ENCODE results near the gene CSF3R. TPM values are rescaled to one million over a fixed set of nuclear protein-coding genes. Genes with fewer than 3 reads are reported as not detected.

The CSF3R gene
- total RNA-seq, 1 donor, result not detected

GRCh38 chr1:36520771-36521420 is 38.2 kb upstream of the CSF3R start:
- no peak for DNase-seq (ENCODE audit: low read depth)
- H3K4me3 ChIP-seq (ENCODE audit: low read depth, low read length), result no peak overlapping the region
- no peak for TF ChIP-seq CTCF (IDR thresholded peaks at IDR 0.05; ENCODE audit: insufficient read depth, low read depth, low read length)

DNA sequence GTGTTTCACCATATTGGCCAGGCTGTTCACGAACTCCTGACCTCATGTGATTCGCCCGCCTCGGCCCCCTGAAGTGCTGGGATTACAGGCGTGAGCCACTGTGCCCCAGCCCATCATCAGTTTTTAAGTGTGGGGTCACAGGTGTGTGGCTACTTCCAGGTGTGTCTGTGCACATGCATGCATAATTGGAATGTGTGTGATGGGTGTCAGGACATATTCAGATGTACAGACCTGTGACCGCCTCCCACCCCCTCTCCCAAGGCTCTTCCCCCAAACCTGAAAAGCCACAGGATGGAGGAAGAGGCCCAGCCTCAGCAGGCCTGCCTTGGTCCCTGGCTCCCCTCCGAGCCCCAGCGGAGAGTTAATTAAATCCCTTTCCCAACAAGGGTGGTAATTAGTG is 37.3 kb upstream of the CSF3R start:
- DNase-seq (ENCODE audit: low read depth), result no peak
- H3K4me3 ChIP-seq (ENCODE audit: low read depth, low read length), result no peak overlapping the region
- no peak for TF ChIP-seq CTCF (IDR thresholded peaks at IDR 0.05; ENCODE audit: insufficient read depth, low read depth, low read length)

DNA sequence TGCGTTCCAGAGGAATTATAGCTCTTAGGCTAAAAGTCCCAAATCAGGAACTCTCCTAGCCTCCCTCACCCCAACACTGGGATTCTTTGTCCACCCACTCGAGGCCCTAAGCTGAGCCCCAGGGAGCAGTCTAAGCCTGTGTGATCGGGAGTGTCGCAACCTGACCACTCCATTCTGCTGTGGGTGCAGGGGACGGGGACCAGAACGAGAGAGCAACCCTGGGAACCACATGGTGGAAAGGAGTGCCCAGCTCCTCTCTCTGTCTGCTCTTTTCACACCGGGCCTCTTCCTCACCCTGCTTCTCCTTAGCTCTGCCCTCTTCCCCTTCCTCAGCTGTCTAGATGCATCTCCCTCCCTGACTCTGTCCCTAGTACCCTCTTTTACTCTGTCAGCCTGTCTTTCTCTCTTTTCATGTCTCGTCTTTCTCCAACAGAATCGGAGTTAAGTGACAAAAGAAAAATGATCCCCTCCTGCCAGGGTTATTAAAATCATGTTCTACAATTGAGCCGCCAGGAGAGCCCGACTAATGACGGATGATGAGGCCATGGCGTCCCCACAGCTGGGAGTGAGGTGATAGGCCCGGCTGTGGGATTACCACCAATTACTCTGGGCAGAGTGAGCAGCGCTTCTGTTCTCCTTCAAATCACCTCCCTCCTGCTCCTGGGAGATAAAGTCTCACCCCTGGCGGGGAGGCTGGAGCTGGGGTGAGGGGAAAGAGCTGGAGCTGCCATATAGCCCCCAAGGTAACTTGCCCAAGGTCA is 34.5 kb upstream of the CSF3R start:
- no peak for TF ChIP-seq CTCF (IDR thresholded peaks at IDR 0.05; ENCODE audit: insufficient read depth, low read depth, low read length)
- DNase-seq (ENCODE audit: low read depth), result no peak

GRCh38 chr1:36516372-36517010 is 33.8 kb upstream of the CSF3R start:
- no peak overlapping the region for H3K4me3 ChIP-seq (ENCODE audit: low read depth, low read length)
- TF ChIP-seq CTCF (IDR thresholded peaks at IDR 0.05; ENCODE audit: insufficient read depth, low read depth, low read length), result peak; percentile 84
- DNase-seq (ENCODE audit: low read depth), result peak; percentile 61

More for the DNA sequence above, 34.5 kb upstream of the CSF3R start:
- H3K4me3 ChIP-seq (ENCODE audit: low read depth, low read length), result no peak overlapping the region

DNA sequence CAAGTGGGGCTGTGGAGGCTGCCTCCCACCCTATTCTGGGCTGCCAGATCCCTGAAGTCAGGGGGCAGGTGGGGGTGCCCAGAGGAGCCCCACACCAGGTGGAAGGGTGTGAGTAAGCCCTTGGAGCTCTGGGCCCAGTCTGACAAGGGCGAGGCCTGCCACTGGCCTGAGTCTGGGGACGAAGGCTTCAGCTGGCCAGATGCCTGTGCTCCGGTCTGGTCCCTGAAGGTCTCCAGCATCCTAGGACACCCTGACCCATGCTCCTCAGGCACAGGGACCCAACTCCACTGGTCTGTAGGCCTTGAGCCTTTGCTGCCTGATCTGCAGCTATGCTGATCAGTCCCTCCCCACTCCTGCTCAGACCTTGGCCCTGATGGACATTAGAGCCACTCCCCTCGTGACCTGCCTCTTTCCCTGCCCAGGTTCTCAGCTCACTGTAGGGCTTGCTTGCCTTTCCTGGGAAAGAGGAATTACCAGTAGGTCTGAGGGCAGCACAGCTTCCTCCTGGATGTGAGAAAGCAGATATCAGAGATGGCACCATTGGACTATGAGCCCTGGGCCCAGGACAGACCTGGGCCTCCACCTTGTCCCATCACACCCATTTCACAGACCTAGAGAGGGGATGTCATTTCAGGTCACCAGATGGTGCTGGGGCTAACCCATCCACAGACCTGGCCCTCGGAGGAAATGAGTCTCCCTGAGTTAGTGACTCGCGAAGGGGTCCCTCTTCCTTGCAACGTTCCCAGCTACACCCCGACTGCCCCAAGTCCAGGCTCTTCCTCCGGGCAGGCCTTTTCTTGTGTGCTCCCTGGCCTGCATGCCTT is 32.8 kb upstream of the CSF3R start:
- no peak for DNase-seq (ENCODE audit: low read depth)
- H3K4me3 ChIP-seq (ENCODE audit: low read depth, low read length), result no peak overlapping the region
- TF ChIP-seq CTCF (IDR thresholded peaks at IDR 0.05; ENCODE audit: insufficient read depth, low read depth, low read length), result no peak

DNA sequence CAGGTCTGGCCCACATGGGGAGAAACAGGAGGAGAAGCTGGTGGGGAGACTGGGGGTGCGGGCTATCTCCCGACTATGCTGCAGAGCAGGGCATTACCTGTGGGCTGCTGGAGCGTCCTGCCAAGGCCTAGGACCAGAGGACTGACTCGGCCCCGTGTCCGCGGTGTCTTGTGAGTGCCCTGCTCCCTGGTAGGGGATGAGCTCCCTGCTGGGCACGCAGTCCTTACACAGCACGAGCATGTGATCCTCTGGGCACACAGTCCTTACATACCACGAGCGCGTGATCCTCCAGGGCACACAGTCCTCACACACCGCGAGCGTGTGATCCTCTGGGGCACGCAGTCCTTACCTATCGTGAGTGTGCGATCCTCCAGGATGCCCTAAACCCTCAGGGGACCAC is 31.8 kb upstream of the CSF3R start:
- TF ChIP-seq CTCF (IDR thresholded peaks at IDR 0.05; ENCODE audit: insufficient read depth, low read depth, low read length), result no peak
- no peak for DNase-seq (ENCODE audit: low read depth)

More for the DNA sequence above, 31.8 kb upstream of the CSF3R start:
- no peak overlapping the region for H3K4me3 ChIP-seq (ENCODE audit: low read depth, low read length)

Measured in fibroblast of villous mesenchyme (primary cell).